Loucy (cell line): Measurements from ENCODE around the gene TENM4.

Experiments used
- H2AFZ ChIP-seq: fragments of 200-600 bp; sonication (generic); 2 replicates; pipeline ENCODE4 v1.6.0; 2016; ENCODE audit warnings: antibody characterized with exemption, mild to moderate bottlenecking, low read length, moderate library complexity
- H3F3A ChIP-seq: fragments of 200-600 bp; 2 replicates; pipeline ENCODE4 v1.6.0; 2016; ENCODE audit warnings: antibody characterized with exemption, low read depth, mild to moderate bottlenecking
- H3K27me3 ChIP-seq: fragments of 200-600 bp; sonication (generic); 2 replicates; pipeline ENCODE4 v1.6.1; 2014; ENCODE audit warnings: low read length, mild to moderate bottlenecking; ENCODE audit not compliant: insufficient read depth, poor library complexity, severe bottlenecking
- H3K36me3 ChIP-seq: fragments of 200-600 bp; sonication (generic); 2 replicates; pipeline ENCODE4 v1.6.1; 2016; ENCODE audit warnings: low read length; ENCODE audit not compliant: insufficient read depth
- H3K4me1 ChIP-seq: fragments of 200-600 bp; sonication (generic); 2 replicates; pipeline ENCODE4 v1.5.1; 2014; ENCODE audit warnings: low read length, mild to moderate bottlenecking; ENCODE audit not compliant: insufficient read depth, poor library complexity, severe bottlenecking
- H3K4me2 ChIP-seq: fragments of 200-600 bp; sonication (generic); 2 replicates; pipeline ENCODE4 v1.6.0; 2014; ENCODE audit warnings: antibody characterized with exemption, low read length, low read depth, mild to moderate bottlenecking; ENCODE audit not compliant: poor library complexity, severe bottlenecking
- H3K4me3 ChIP-seq: fragments of 200-600 bp; sonication (generic); 2 replicates; pipeline ENCODE4 v1.5.1; 2014; ENCODE audit warnings: low read length, mild to moderate bottlenecking, mixed read lengths; ENCODE audit not compliant: poor library complexity, severe bottlenecking
- H3K79me2 ChIP-seq: fragments of 200-600 bp; sonication (generic); 2 replicates; pipeline ENCODE4 v1.6.1; 2014; ENCODE audit warnings: low read length; ENCODE audit not compliant: insufficient read depth
- H3K9ac ChIP-seq: fragments of 200-600 bp; sonication (generic); 2 replicates; pipeline ENCODE4 v1.6.0; 2014; ENCODE audit warnings: mild to moderate bottlenecking, low read depth, low read length, moderate library complexity; ENCODE audit not compliant: poor library complexity, severe bottlenecking
- H3K9me2 ChIP-seq: fragments of 200-600 bp; sonication (generic); replicated peaks from 2 replicates; pipeline ENCODE4 v1.6.1; 2016; ENCODE audit warnings: low read depth, low read length, mixed read lengths
- H3K9me3 ChIP-seq: fragments of 200-600 bp; sonication (generic); 2 replicates; pipeline ENCODE4 v1.6.1; 2014; ENCODE audit warnings: mild to moderate bottlenecking, antibody characterized with exemption, low read length, low read depth; ENCODE audit not compliant: insufficient read depth
- H4K20me1 ChIP-seq: fragments of 200-600 bp; sonication (generic); 2 replicates; pipeline ENCODE4 v1.6.0; 2014; ENCODE audit warnings: antibody characterized with exemption, low read length, mild to moderate bottlenecking; ENCODE audit not compliant: insufficient read depth, poor library complexity, severe bottlenecking
- EZH2phosphoT487 ChIP-seq: fragments of 200-600 bp; IDR thresholded peaks from 2 replicates; pipeline ENCODE4 v1.6.1; 2018; ENCODE audit warnings: antibody characterized with exemption, mild to moderate bottlenecking, moderate library complexity, borderline replicate concordance
- TF ChIP-seq, protein P1 (sequence below): fragments of 200-600 bp; sonication (generic); conservative IDR thresholded peaks from 2 replicates; pipeline ENCODE4 v1.5.1; 2014; ENCODE audit warnings: mild to moderate bottlenecking, antibody characterized with exemption, low read length

The TENM4 gene

GRCh38 chr11:79055856-79056631 lies 384.8 kb downstream of the TENM4 start:
- H3K36me3 ChIP-seq, result no peaks in the 10 kb centered on the region
- H3K27me3 ChIP-seq, result no peaks in the 10 kb centered on the region
- TF ChIP-seq, protein P1, sequence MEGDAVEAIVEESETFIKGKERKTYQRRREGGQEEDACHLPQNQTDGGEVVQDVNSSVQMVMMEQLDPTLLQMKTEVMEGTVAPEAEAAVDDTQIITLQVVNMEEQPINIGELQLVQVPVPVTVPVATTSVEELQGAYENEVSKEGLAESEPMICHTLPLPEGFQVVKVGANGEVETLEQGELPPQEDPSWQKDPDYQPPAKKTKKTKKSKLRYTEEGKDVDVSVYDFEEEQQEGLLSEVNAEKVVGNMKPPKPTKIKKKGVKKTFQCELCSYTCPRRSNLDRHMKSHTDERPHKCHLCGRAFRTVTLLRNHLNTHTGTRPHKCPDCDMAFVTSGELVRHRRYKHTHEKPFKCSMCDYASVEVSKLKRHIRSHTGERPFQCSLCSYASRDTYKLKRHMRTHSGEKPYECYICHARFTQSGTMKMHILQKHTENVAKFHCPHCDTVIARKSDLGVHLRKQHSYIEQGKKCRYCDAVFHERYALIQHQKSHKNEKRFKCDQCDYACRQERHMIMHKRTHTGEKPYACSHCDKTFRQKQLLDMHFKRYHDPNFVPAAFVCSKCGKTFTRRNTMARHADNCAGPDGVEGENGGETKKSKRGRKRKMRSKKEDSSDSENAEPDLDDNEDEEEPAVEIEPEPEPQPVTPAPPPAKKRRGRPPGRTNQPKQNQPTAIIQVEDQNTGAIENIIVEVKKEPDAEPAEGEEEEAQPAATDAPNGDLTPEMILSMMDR, result no peak
- no peak overlapping the region for H3K4me2 ChIP-seq
- no peak overlapping the region for H2AFZ ChIP-seq
- no peaks in the 10 kb centered on the region for H3K9me2 ChIP-seq
- H3K9me3 ChIP-seq, result no peaks in the 10 kb centered on the region
- H3K79me2 ChIP-seq, result no peaks in the 10 kb centered on the region
- no peaks in the 10 kb centered on the region for H3F3A ChIP-seq
- no peaks in the 10 kb centered on the region for H3K4me1 ChIP-seq
- no peak overlapping the region for H3K4me3 ChIP-seq
- no peak overlapping the region for H3K9ac ChIP-seq
- H4K20me1 ChIP-seq, result no peaks in the 10 kb centered on the region

DNA sequence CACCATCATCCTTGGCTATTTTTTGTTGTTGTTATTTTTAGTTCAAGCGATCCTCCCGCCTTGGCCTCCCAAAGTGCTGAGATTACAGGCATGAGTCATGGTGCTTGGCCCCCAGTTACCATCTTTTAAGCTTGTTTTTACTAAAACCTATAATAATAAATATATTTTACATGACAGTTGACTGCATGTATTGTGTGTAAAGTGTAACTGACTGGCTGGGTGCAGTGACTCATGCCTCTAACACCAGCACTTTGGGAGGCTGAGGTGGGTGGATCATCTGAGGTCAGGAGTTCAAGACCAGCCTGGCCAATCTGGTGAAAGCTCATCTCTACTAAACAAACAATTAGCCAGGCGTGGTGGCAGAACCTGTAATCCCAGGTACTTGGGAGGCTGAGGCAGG lies 386.2 kb downstream of the TENM4 start:
- Histone ChIP-seq H3K9me3 (no peaks in the 10 kb centered on the region), H3K9ac (no peak overlapping the region), H3K36me3 (no peaks in the 10 kb centered on the region), H3K4me3 (no peak overlapping the region), H3K79me2 (no peaks in the 10 kb centered on the region), H3F3A (no peaks in the 10 kb centered on the region), H3K9me2 (no peaks in the 10 kb centered on the region), H3K4me1 (no peaks in the 10 kb centered on the region), H3K27me3 (no peaks in the 10 kb centered on the region), H3K4me2 (no peak overlapping the region), H4K20me1 (no peaks in the 10 kb centered on the region), H2AFZ (no peak overlapping the region)
- TF ChIP-seq EZH2phosphoT487, result no peak
- TF ChIP-seq, protein P1, result no peak

DNA sequence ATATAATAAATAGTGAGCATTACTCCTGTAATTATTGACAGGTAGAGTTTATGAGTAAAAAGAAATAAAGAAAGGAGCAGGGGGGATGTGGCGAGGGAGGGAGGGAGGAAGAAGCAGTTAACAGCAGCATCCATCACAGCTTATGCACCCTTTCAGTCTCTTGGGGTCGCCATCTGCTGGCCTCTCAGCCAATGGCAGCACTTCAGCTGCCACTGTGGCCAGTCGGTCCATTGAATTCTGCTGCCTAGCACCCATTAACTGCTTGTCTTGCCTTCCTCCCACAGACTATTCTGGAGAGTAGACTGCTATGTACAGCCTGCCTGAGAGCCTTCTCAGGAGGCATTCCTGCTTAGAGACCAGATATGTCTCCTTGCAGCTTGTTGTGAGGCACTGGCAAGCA lies 388.3 kb downstream of the TENM4 start:
- Histone ChIP-seq H4K20me1 (no peaks in the 10 kb centered on the region), H3K9me3 (no peaks in the 10 kb centered on the region), H3K9ac (no peak overlapping the region), H3K9me2 (no peaks in the 10 kb centered on the region), H3K4me3 (no peak overlapping the region), H3K27me3 (no peaks in the 10 kb centered on the region), H3K4me2 (no peak overlapping the region), H3F3A (no peaks in the 10 kb centered on the region), H3K36me3 (no peaks in the 10 kb centered on the region), H2AFZ (no peak overlapping the region), H3K4me1 (no peaks in the 10 kb centered on the region), H3K79me2 (no peaks in the 10 kb centered on the region)
- TF ChIP-seq, protein P1, result no peak
- no peak for TF ChIP-seq EZH2phosphoT487
